Left renal cortex interstitium (tissue), 4 donors: Measurements from ENCODE around the gene C17orf75. TPM values are rescaled to one million over a fixed set of nuclear protein-coding genes. Genes with fewer than 3 reads are reported as not detected.
"Not testable (repeated sequence)": the region's sequence is repeated elsewhere in the genome, so short reads cannot be mapped to it uniquely, and the experiment has no call there.

ENCODE experiments used
- DNase-seq, 4 donors: peaks; one replicate each; pipeline ENCODE4 v3.0.0-alpha.2; 2013; ENCODE audit warnings: low read depth in 4 of 4, low spot score in 2 of 4, missing footprints in 1 of 4
- polyA plus RNA-seq, 4 donors: library from polyadenylated mRNA; unstranded; fragments of 120-200 nt; gene quantifications; one replicate each; pipeline ENCODE4 v1.2.1, GENCODE V29; 2013; ENCODE audit not compliant: insufficient read length in 4 of 4

Gene C17orf75, protein sequence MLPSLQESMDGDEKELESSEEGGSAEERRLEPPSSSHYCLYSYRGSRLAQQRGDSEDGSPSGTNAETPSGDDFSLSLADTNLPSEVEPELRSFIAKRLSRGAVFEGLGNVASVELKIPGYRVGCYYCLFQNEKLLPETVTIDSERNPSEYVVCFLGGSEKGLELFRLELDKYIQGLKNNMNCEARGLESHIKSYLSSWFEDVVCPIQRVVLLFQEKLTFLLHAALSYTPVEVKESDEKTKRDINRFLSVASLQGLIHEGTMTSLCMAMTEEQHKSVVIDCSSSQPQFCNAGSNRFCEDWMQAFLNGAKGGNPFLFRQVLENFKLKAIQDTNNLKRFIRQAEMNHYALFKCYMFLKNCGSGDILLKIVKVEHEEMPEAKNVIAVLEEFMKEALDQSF
- polyA plus RNA-seq = 10 to 100 TPM; 38.6 to 59.7 (median 42.8) TPM

GRCh38 chr17:32341857-32342602, at the start of gene C17orf75:
TSS of gene C17orf75 (minus strand) at chr17:32342173. CDS start at chr17:32342139, 34 bp downstream.
- DNase-seq = peak in 2 of 4 donors; percentile 61 to 65

DNA sequence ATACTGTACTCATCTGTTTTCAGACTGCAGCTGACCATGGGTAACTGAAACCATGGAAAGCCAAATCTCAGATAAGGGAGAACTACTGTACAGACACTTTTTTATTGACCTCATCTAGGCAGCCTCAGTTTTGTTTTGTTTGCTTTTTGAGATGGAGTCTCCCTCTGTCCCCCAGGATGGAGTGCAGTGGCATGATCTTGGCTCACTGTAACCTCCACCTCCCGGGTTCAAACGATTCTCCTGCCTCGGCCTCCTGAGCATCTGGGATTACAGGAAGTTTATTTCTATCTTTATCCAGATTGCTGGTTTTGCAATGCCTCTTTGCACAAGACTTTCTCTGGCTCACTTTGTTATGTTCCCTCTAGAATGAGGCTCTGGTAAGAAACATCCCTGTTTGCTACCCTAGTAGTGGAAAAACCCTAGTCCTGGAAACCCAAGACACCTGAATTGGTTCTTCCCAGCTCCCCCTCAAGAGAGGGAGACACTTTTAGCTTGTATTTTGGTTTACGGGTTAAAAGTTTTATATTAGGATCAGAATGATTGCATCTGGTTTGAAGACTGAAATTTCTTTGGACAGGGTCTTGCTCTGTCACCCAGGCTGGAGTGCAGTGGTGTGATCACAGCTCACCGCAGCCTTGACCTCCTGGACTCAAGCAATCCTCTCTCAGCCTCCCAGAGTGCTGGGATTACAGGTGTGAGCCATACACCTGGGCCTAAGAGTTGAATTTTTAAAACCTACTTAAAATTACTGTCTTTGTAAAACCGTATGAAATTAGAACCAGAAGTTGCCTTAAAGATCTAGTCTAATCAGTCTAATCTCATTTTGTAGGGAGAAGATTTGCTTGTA, 46.9 kb upstream of the C17orf75 start:
- no peak for DNase-seq

GRCh38 chr17:32388128-32388527, 46.2 kb upstream of the C17orf75 start:
- DNase-seq = not testable (repeated sequence)

DNA sequence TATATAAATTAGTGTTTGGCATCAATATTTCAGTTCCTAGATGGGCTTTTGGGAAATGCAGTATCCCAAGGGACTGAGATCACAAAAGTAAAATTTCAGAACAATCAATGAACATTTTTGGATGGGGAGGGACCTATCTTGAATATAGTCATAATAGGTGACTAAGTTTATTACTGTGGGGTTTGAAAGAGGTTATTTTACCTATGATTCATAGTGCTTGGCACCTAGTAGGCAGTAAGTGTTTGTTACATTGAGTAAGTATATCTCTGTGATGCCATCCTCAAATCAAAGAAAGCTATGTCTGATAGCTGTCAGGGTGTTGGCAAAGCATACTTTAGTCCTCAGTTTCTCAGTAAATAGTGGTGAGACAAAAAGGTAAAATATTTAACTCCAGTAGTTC, 44.9 kb upstream of the C17orf75 start:
- DNase-seq = no peak

GRCh38 chr17:32385971-32386370, 44.0 kb upstream of the C17orf75 start:
- DNase-seq = no peak

- DNase-seq = no peak
Observed at GRCh38 chr17:32385121-32385520, 43.1 kb upstream of the C17orf75 start.

GRCh38 chr17:32383926-32384434, 42.0 kb upstream of the C17orf75 start:
- no peak for DNase-seq

GRCh38 chr17:32382526-32383223, 40.7 kb upstream of the C17orf75 start:
- DNase-seq = no peak

DNA sequence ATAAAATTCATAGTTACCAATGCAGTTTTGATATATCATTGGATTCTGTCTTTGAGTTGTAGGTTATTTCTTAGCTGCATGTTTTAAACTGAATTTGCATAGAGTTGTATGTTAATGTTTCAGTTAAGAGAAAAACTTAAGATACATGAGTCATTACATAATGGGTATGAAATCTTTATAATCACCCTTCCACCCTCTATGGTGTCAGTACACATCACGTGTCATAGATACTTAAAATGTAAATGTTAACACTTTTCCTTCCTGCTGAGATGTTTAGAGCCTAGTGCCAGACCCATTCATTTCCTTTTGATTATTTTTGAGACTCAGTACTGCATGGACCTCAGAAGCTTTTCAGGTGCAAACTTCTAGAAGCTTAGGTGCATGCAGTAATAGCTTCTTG, 28.5 kb upstream of the C17orf75 start:
- no peak for DNase-seq

- no peak for DNase-seq
Observed at GRCh38 chr17:32361270-32361669, 19.3 kb upstream of the C17orf75 start.

DNA sequence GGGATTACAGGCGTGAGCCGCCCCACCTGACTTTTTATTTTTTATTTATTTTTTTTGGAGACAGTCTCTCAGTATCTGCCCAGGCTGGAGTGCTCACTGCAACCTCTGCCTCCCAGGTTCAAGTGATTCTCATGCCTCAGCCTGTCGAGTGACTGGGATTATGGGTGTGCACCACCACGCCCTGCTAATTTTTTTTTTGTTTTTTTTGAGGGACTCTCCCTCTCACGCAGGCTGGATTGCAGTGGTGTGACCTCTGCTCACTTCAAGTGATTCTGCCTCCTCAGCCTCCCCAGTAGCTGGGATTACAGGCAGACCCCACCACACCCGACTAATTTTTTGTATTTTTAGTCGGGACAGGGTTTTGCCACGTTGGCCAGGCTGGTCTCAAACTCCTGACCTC, 15.6 kb upstream of the C17orf75 start:
- no peak for DNase-seq

DNA sequence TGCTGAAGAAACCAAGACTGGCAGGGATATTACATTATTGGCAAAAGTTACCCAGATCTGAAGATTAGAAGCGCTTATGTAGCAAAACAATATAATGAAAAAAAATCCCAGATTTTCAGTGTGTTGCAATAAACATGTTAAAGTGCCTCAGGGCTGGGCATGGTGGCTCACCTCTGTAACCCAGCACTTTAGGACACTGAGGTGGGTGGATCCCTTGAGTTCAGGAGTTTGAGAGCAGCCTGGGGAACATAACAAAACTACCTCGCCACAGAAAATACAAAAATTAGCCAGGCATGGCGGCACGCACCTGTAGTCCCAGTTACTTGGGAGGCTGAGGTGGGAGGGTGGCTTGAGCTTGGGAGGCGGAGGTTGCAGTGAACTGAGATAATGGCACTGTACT, 14.8 kb upstream of the C17orf75 start:
- no peak for DNase-seq

DNA sequence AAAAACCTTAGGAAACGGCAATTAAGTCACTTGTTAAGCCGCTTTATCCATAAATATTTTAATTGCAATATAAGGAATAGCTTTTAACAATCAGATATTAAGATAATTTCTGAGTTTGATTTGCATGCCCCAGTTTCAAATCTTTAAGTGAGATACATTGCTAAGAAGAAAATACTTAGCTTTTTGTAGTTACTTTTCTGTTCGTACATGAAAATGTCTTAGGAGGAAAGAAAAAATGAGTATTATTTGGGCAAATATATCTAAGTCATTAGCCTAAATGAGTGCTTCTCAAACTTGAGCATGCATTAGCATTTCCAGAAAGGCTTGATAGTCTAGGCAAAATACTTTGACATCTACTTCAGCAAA, 14.4 kb upstream of the C17orf75 start:
- DNase-seq = no peak

GRCh38 chr17:32355649-32356377, 13.8 kb upstream of the C17orf75 start:
- DNase-seq = no peak

DNA sequence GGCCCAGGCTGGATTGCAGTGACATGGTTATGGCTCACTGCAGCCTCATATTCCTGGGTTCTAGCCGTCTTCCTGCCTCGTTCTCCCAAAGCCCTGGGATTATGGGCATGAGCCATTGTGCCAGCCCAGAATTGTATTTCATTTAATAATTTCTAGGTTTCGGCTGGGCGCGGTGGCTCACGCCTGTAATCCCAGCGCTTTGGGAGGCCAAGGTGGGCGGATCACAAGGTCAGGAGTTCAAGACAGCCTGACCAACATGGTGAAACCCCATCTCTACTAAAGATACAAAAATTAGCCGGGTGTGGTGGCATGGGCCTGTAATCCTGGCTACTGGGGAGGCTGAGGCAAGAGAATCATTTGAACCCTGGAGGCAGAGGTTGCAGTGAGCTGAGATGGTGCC, 10.8 kb upstream of the C17orf75 start:
- not testable (repeated sequence) for DNase-seq

- DNase-seq = peak in 1 of 4 donors; percentile 44
Observed at GRCh38 chr17:32350666-32351418, 8.9 kb upstream of the C17orf75 start.

GRCh38 chr17:32349854-32350665, 8.1 kb upstream of the C17orf75 start, which contains the start of gene ZNF207:
TSS of gene ZNF207 (plus strand) at chr17:32350157. CDS start at chr17:32350286, 129 bp downstream.
- DNase-seq = peak; percentile 93 to 95 (median 94)

DNA sequence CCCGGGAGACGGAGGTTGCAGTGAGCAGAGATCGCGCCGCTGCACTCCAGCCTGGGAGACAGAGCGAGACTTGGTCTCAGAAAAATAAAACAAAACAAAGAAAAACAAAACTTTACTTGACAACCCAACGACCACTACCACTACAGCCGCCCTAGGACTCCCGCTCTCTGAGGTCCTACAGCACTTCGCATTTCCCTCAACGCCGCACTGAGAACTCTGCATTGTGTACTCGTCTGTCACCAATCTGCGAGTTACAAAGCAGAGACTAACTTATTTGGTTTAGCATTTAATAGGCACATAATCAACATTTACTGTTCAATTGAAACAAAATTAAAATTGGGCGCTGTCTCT, 7.5 kb upstream of the C17orf75 start:
- no peak for DNase-seq
